Stimulated activated CD8-positive, alpha-beta memory T cell treated with anti-CD3 and anti-CD28 coated beads, Interleukin-12 subunit alpha, Interleukin-12 subunit beta, amount 100 ng/mL, for 1 hour (primary cell): ENCODE data around the gene ERMARD.
"Not testable (repeated sequence)": the region's sequence is repeated elsewhere in the genome, so short reads cannot be mapped to it uniquely, and the experiment has no call there.

ENCODE experiments used
- DNase-seq: peaks from one replicate; pipeline ENCODE4 v3.0.0-alpha.2; 2020; ENCODE audit warnings: low read depth

ERMARD gene

GRCh38 chr6:169738204-169738975 lies 13.0 kb upstream of the ERMARD start:
- no peak for DNase-seq

DNA sequence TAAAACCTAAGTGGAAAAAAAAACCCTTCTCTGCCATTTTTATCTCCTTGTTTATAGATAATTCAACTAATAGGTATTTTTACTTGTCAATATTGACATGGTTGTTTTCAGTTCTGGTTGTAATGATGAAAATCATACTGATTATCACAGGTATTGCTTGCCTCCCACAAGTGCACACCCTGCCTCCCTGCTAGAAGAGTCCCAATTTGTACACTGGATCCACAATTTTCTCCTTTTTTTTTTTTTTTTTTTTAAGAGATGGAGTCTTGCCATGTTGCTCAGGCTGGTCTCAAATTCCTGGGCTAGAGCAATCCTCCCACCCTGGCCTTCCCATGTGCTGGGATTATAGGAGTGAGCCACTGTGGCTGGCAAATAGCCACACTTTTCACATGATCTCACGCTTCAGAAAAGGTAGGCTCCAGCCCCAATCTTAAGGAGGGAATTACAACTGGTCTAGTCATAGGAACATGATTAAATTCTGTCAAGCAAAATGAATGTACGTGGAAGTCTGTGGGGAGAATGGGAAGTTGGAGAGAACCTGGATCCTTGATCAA lies 12.4 kb upstream of the ERMARD start:
- DNase-seq = no peak

DNA sequence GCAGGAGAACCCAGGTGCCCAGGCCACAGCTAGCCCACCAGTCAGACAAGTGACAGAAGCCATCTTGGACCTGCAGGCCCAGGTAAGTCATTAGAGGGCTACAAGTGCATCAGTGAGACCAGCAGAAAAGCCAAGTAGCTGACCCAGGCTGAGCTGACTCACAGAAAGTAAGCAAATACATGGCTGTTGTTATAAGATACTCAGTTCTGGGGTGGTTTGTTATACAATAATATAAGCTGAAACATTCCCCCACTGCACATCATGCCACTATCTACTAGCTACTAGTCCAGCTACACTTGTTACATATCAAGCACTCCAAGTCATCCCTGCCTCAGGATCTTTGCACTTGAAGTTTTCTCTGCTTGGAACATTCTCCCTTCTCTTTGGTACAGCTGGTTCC lies 10.1 kb upstream of the ERMARD start:
- DNase-seq = no peak

- no peak for DNase-seq
Observed at GRCh38 chr6:169745405-169745804, 6.0 kb upstream of the ERMARD start.

DNA sequence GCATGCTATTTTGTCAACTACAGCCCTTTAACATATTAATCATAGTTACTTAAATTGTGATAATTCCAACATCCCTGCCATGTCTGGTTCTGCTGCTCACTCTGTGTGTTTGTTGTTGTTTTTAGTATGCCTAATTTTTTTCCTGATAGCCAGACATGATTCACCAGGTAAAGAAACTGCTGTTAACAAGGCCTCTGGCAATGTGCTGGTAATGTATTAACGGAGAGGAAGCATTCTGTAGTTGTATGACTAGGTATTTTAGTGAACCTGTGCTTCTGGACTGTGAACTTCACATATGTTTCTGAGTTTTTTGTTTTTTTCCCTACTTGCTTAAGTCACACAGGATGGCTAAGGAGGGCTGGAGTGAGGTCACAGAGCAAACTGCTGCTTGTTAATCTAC lies 4.9 kb upstream of the ERMARD start:
- no peak for DNase-seq

GRCh38 chr6:169752074-169752623 lies 727 bp downstream of the ERMARD start:
- DNase-seq = no peak

DNA sequence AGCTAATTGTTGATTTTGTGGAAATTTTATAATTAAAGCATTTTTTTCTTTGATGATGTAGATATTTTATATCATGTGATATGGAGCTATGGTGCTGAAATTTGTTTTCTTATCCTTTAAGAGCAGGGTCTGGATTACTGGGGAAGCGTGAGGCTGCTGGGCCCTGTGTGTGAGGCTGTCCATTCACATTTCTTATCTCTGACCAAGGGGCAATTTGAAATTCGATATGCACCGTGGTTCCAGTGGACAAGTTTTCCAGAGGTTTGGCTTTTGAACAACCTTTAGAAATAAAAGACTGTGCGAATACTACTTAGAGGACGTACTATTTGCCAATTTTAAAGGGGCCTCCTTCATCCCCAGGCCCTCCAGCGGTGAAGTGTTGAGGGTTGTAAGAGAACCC lies 3.7 kb downstream of the ERMARD start:
- no peak for DNase-seq

DNA sequence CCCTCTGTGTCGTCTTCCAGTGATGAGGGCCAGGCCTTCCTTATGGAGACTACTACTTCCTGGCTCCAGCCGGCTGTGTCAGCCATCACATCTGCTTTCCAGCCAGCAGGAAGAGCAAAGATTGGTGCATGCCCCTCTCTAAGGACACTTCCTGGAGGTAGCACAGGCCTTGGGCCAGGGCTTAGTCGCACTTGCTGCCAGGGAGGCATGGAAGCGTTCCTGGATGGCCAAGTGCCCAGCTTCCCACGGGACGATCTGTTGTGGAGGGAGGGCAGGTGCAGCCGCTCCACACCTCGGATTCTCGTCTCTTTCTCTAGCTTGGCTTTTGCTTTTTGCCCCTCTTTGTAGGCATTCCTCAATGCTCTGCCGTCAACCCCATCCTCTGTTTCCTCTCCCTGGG lies 11.9 kb downstream of the ERMARD start:
- no peak for DNase-seq

GRCh38 chr6:169763881-169764280 lies 12.5 kb downstream of the ERMARD start:
- DNase-seq = no peak

GRCh38 chr6:169765789-169766188 lies 14.4 kb downstream of the ERMARD start:
- DNase-seq = not testable (repeated sequence)

DNA sequence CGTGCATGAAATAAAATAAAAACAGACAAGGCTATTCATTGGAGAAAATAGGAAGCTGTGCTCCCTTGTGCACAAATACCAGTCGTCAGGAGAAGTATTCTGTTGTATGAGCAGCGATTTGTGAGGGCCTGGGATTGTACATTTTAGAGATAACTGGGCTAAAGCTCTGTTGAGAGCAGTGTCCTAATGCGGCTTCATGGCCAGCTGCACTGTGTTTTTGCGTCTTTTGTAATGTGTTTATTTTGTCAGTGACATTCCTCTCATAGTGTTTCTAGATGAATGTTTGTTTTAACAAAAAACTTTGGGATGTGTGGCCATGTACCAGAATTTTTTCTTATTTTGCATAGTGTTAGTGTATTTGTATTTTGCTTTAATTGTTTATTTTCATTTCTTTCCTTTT lies 14.8 kb downstream of the ERMARD start:
- DNase-seq = no peak

GRCh38 chr6:169766921-169767736 lies 15.7 kb downstream of the ERMARD start:
- DNase-seq = no peak

DNA sequence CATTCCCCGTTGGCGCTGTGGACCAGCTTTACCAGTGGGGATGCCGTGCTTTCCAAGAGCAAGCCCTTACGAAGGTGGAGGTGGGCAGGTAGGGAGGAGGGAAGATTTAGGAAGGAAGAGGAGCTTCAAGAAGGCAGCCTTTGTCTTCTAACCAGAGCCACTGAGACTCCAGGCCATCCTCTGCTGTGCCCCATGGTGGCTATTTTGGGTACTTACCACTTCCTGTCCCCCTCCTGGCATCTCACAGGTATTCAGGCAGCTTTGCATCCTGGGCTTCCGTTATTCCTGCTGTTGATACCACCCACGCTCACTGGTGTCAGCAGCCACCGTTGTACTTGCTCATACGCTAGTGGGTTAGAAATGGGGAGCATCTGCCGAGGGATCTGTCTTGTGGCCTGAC lies 22.9 kb downstream of the ERMARD start:
- DNase-seq = no peak

- no peak for DNase-seq
Observed at GRCh38 chr6:169775321-169775720, 23.9 kb downstream of the ERMARD start.

DNA sequence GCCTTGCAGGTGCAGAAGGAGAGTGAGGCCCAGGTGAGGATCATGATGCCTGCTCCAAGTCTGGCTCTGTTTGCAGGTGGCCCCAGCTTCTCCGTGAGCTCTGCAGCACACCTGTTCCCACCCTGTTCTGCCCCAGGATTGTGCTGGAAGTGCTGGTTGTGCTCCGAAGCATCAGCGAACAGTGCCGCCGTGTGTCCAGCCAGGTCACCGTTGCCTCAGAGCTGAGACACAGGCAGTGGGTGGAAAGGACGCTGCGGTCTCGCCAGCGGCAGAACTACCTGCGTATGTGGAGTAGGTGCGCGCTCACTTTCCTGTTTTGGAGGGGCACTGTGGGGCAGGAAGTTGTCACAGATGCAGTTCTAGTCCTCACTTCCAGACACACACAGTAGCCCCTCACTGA lies 25.0 kb downstream of the ERMARD start:
- DNase-seq = no peak

DNA sequence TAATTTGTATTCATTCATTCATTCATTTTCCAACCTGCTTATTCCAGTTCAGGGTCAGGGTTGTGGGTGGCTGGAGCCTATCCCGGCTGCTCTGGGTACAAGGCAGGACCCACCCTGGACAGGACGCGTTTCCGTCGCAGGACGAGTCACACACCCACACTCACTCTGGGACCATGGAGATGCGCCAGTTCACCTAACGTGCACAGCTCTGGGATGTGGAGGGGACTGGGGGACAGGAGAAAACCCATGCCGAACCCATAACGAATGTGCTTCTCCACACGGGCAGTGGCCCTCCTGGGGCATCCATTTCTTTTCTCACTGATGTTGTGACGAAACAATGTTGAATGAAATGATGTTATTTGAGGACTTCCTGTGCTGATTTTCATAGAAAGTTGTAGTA lies 26.5 kb downstream of the ERMARD start:
- DNase-seq = no peak

DNA sequence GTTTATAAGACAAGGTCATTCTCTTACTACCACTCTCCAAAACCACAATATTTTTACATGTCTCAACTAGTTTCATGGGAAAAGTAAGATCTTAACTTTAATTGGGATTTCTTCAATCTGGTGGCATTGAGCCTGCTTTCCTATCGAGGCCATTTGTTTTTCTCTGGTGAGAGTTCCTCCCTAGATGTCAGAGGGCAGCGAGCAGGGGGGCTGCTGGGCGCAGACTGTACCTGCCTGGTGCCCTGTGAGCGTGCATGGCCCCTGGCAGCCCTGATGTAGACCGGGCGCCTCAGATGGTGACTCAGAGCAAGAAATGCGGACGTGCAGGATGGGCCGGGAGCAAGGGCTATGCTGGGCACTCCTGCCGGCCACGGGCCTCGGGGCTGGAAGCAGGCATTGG lies 27.2 kb downstream of the ERMARD start:
- DNase-seq = no peak

GRCh38 chr6:169779092-169779815 lies 27.8 kb downstream of the ERMARD start:
- no peak for DNase-seq

DNA sequence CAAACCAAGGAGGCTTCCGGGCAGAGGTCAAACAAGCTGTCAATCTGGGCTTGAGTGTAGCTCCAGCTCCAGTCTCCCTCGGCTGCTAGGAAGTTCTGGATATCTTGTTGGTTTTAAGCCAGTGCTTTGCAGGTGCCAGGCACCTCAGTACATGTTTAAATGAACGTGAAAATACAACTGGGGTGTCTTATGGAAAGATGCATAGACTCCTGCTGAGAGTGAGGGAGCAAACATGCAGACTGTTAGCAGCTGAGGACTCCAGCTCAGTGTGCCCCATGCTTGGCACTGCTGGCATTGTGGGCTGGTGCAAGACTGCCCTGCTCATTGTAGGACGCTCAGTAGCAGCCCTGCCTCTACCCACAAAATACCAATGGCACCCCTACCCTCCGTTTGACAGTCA lies 28.5 kb downstream of the ERMARD start:
- no peak for DNase-seq

- DNase-seq = no peak
Observed at GRCh38 chr6:169780571-169781091, 29.2 kb downstream of the ERMARD start.

DNA sequence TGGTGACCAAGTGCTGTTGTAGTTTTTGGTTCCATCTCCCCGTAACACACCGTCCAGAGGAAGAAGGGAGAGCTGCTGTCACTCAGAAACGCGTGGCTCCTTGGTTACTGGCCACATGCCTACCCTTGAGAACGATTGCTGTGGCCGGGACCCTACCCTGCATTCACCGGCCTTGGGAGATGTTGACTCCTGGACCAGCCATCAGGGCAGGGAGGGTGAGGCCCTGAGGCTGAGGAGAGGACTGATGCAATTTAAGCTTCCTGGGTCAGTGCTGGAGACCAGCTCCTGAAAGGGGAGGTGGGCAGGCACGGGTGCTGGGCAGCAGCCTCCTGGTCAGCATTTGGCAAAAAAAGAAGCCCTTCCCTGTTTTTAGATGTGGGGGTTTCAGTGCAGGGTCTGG lies 31.5 kb downstream of the ERMARD start:
- DNase-seq = no peak

DNA sequence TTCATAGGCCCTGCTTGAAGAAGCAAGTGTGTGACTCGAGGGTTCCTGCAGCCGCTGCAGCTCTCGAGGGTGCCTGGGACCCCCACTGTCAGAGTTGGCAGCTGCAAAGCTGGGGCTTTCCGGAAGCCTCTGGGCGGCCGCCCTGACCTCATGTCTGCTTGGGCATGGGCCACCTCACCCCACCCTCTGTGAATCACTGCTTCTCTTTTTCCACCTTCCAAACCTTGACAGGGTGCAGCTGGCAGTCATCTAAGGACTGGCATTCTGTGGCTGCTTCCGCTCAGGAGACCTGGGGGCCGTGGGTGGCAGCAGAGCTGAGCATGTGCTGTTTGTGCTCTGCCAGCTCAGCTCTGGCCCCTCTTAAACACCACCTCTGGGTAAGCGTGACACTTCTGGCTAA lies 32.0 kb downstream of the ERMARD start:
- no peak for DNase-seq
